ENCODE data around the gene FIBP.

DNA sequence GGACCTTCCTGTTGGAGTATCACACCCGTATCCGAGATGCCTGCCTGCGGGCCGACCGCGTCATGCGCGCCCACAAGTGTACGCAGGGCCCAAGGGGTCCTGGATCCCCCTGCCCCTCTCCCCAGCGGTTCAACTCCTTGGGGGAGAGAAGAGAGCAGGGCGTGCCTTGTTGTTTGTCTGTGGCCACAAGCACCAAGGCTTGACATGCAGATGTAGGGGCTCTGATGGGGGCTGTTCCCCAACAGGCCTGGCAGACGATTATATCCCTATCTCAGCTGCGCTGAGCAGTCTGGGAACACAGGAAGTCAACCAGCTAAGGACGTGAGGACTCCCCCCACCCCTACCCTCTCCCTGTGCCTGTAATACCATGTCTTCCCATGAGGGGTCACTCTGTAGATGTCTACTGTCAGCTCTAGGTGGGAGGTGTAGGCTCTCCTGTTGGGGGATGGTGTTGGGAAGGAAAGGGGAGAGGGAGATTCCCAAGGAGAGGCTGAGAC is 37.1 kb downstream of the FIBP start:
- TF ChIP-seq EZH2phosphoT487 (IDR thresholded peaks at IDR 0.05; ENCODE audit: insufficient read depth, low read depth) (no peak), EZH2 (IDR thresholded peaks at IDR 0.05; ENCODE audit: insufficient read depth, poor library complexity, severe bottlenecking) (no peak)

Data from GM23248 (cell line).